HG03354 (cell line): ENCODE data around the gene GOLGA8B.
"Not testable (repeated sequence)": the region's sequence is repeated elsewhere in the genome, so short reads cannot be mapped to it uniquely, and the experiment has no call there.

Source experiments
- ATAC-seq: cut with Tn5 transposase; IDR thresholded peaks from one replicate; pipeline ENCODE4 v1.9.1; 2021; ENCODE audit warnings: mild to moderate bottlenecking; ENCODE audit not compliant: unreplicated experiment, poor library complexity, severe bottlenecking

The GOLGA8B gene

GRCh38 chr15:34567174-34567573 is 16.3 kb downstream of the GOLGA8B start:
- not testable (repeated sequence) for ATAC-seq

DNA sequence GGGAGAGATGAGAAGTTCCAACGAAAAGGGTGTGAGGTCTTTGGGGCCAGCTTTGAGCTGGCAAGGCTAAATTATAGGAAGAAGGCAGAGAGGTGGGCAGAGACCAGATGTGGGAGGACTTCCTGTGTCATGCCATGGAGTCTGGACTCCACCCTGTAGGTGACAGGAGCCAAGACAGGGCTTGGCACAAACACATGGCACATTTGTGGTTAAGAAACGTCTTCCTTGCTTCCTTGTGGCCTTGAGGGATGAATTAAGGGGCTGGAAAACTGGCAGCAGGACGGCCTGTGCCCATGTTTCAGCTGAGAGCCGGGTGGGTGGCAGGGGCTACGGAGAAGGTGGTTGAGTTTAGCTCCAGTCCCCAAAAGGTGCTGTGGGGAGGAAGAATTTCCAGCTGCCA is 18.7 kb downstream of the GOLGA8B start:
- not testable (repeated sequence) for ATAC-seq

DNA sequence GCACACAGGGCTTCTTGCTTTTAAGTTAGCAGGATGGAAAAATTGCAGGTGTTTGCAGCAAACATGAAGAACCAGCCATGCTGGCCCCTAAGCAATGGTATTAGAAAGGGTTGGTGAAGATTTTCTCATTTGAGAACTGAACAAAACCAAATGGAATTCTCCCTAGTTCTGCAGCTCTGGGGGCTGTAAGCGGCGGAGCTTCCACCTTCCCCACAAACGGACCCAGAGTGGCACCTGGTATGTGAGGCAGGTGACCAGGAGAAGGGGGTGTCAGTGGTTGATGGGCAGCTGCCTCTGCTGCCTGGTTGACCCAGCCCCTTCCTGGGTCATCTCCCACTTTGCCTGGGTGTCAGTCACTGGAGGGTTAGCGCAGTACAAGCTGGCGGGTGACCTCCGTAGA is 22.6 kb downstream of the GOLGA8B start:
- ATAC-seq, result not testable (repeated sequence)

DNA sequence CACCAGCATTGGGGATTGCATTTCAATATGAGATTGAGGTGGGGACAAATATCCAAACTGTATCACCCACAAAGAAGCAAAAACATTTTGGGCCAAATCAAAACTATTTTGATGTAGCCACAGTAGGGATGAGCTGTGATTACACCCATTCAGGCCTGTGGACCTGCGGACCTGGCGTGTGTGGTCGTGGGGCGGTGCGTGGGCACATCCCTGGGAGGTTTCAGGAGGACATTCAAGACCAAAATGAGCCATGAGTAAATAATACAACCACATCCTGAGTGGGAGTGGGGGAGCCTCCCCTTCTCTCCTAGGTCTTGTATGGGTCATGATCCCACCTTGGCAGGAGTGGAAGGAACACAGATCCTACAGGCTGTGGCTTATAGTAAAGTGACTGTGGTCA is 23.7 kb downstream of the GOLGA8B start:
- ATAC-seq, result not testable (repeated sequence)

GRCh38 chr15:34555162-34555561 is 28.3 kb downstream of the GOLGA8B start:
- ATAC-seq, result not testable (repeated sequence)

DNA sequence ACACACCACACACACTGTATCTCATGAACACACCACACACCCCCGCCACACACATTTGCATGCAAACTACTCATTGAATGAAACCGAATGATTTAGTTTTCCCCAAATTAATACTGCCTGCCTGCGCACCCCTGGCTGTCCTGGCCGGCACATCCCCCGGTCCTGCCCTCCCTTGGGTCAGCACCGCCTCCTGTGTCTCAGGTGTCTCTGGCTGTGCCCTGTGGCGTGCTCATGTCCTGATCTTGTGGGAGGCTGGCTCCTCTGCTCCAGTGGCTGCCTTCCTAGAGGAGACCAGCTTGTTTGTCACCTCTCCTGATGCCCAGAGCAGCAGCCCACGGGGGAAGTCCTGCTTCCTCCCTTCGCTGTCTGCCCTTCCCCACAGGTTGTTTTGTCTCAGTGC is 28.7 kb downstream of the GOLGA8B start:
- ATAC-seq, result not testable (repeated sequence)

GRCh38 chr15:34554126-34554525 is 29.3 kb downstream of the GOLGA8B start:
- ATAC-seq, result not testable (repeated sequence)

GRCh38 chr15:34550129-34550528 is 33.3 kb downstream of the GOLGA8B start:
- peak; percentile 55 for ATAC-seq

- ATAC-seq, result peak; percentile 56
Measured at GRCh38 chr15:34549381-34549809, 34.1 kb downstream of the GOLGA8B start.

GRCh38 chr15:34543860-34544649 is 39.4 kb downstream of the GOLGA8B start:
- not testable (repeated sequence) for ATAC-seq

DNA sequence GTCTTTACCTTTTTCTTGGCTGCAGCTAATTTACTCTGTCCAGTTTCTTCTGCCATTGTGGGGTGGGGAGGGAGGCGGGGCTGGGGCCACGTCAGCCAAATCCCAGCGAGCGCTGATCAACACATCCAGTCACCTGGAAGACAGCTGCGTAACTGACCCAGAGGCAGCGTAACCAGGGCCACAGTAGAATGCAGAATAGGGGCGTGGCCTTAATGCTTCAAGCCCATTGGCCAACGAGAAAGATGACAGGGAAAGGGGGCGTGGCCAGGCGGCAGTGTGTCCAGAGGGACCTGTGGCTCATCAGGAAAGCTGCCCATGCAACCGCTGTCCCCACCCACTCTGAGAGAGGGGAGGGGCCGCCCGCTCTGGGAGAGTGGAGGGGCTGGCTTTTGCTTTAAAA is 47.6 kb downstream of the GOLGA8B start:
- not testable (repeated sequence) for ATAC-seq
